Activated CD4-positive, alpha-beta memory T cell treated with anti-CD3 and anti-CD28 coated beads for 36 hours (primary cell): Measurements from ENCODE around the gene TNXB. TPM values are rescaled to one million over a fixed set of nuclear protein-coding genes. Genes with fewer than 3 reads are reported as not detected.
"Not testable (repeated sequence)": the region's sequence is repeated elsewhere in the genome, so short reads cannot be mapped to it uniquely, and the experiment has no call there.

Experiments
- CTCF ChIA-PET: fragments of 350-600 bp; sonication (Branson Sonifier 250); formaldehyde crosslinking; loops from one replicate; lab custom pipeline; 2021; ENCODE audit warnings: antibody characterized with exemption, inconsistent platforms; lab: Charles Lee
- POLR2A ChIA-PET: fragments of 350-600 bp; sonication (Branson Sonifier 250); formaldehyde crosslinking; loops from one replicate; lab custom pipeline; 2021; ENCODE audit warnings: antibody characterized with exemption; lab: Charles Lee
- DNase-seq: peaks from one replicate; pipeline ENCODE4 v3.0.0-alpha.2; 2020
- H3K27ac Mint-ChIP-seq: one replicate; pipeline ENCODE4 v1.8.0; 2021; ENCODE audit warnings: mixed read lengths
- H3K27me3 Mint-ChIP-seq: one replicate; pipeline ENCODE4 v1.8.0; 2021; ENCODE audit warnings: mixed read lengths
- H3K36me3 Mint-ChIP-seq: one replicate; pipeline ENCODE4 v1.8.0; 2021; ENCODE audit warnings: mixed read lengths
- H3K4me1 Mint-ChIP-seq: one replicate; pipeline ENCODE4 v1.8.0; 2021; ENCODE audit warnings: low read depth, mixed read lengths
- H3K4me3 Mint-ChIP-seq: one replicate; pipeline ENCODE4 v1.8.0; 2021; ENCODE audit warnings: mild to moderate bottlenecking, mixed read lengths
- H3K9me3 Mint-ChIP-seq: one replicate; pipeline ENCODE4 v1.8.0; 2021; ENCODE audit warnings: mixed read lengths
- intact Hi-C: fragments of 100-400 bp; cut with micrococcal nuclease; formaldehyde crosslinking; loops from one replicate; pipeline ENCODE4 v1.15.1; 2023
- total RNA-seq, 2 experiments: library from RNA; stranded (reverse); gene quantifications; one replicate each; pipeline ENCODE4 v1.2.3, GENCODE V29; 2021

Gene TNXB
- total RNA-seq, 2 experiments from 2014 or later: 5.2 to 5.8 TPM

GRCh38 chr6:32047855-32048766 is 61.0 kb downstream of the TNXB start:
- H3K9me3 Mint-ChIP-seq: no peaks in the 10 kb centered on the region
- ChIA-PET POLR2A (no interaction called here), CTCF (interaction anchor here (0.7 to 2.3 kb wide), 14 partner anchors 10 to 751 kb away, joined by 3 to 11 read pairs (median 3); partner anchors contain the start of genes CFB and FKBPL)
- H3K27me3 Mint-ChIP-seq: no peaks in the 10 kb centered on the region
- H3K27ac Mint-ChIP-seq: no peak overlapping the region
- peaks cover 5% of the 10 kb centered on the region for H3K4me1 Mint-ChIP-seq
- H3K4me3 Mint-ChIP-seq: no peak overlapping the region
- intact Hi-C loops: no loop called here
- no peaks in the 10 kb centered on the region for H3K36me3 Mint-ChIP-seq
- peak; percentile 73 for DNase-seq

GRCh38 chr6:32047539-32047854 is 61.6 kb downstream of the TNXB start:
- Mint-ChIP-seq H3K9me3 (no peaks in the 10 kb centered on the region), H3K36me3 (no peaks in the 10 kb centered on the region), H3K27me3 (no peaks in the 10 kb centered on the region), H3K27ac (no peak overlapping the region), H3K4me1 (peaks cover 5% of the 10 kb centered on the region), H3K4me3 (no peak overlapping the region)
- CTCF ChIA-PET: interaction anchor here (0.7 to 2.3 kb wide), 10 partner anchors 11 to 752 kb away, joined by 3 to 11 read pairs (median 4); partner anchors contain the start of genes CFB and FKBPL
- no peak for DNase-seq
- POLR2A ChIA-PET: no interaction called here
- intact Hi-C loops: no loop called here

- CTCF ChIA-PET: interaction anchor here (0.8 to 2.3 kb wide), 6 partner anchors 11 to 101 kb away, joined by 3 to 11 read pairs (median 4); partner anchors contain the start of genes CFB and FKBPL
Measured at GRCh38 chr6:32047084-32047478, 62.1 kb downstream of the TNXB start.

GRCh38 chr6:32046450-32047083 is 62.6 kb downstream of the TNXB start:
- Mint-ChIP-seq H3K36me3 (no peaks in the 10 kb centered on the region), H3K27me3 (no peaks in the 10 kb centered on the region), H3K4me3 (no peak overlapping the region), H3K9me3 (no peaks in the 10 kb centered on the region), H3K4me1 (peaks cover 5% of the 10 kb centered on the region), H3K27ac (no peak overlapping the region)
- POLR2A ChIA-PET: no interaction called here
- DNase-seq: no peak
- CTCF ChIA-PET: interaction anchor here (1.5 to 2.3 kb wide), 2 partner anchors 12 to 101 kb away, joined by 3 to 11 read pairs; partner anchors contain the start of gene CFB
- intact Hi-C loops: no loop called here

More at GRCh38 chr6:32047084-32047478, 62.1 kb downstream of the TNXB start:
- no peak overlapping the region for H3K4me3 Mint-ChIP-seq
- intact Hi-C loops: no loop called here
- H3K4me1 Mint-ChIP-seq: peaks cover 5% of the 10 kb centered on the region
- no peak for DNase-seq
- H3K9me3 Mint-ChIP-seq: no peaks in the 10 kb centered on the region
- H3K27ac Mint-ChIP-seq: no peak overlapping the region
- POLR2A ChIA-PET: no interaction called here
- no peaks in the 10 kb centered on the region for H3K27me3 Mint-ChIP-seq
- H3K36me3 Mint-ChIP-seq: no peaks in the 10 kb centered on the region

GRCh38 chr6:32045811-32046449 is 63.2 kb downstream of the TNXB start:
- Mint-ChIP-seq H3K27ac (no peak overlapping the region), H3K36me3 (no peaks in the 10 kb centered on the region), H3K4me3 (no peak overlapping the region), H3K27me3 (no peaks in the 10 kb centered on the region), H3K4me1 (peaks cover 5% of the 10 kb centered on the region), H3K9me3 (no peaks in the 10 kb centered on the region)
- ChIA-PET CTCF (no interaction called here), POLR2A (no interaction called here)
- DNase-seq: no peak
- intact Hi-C loops: no loop called here

GRCh38 chr6:32044916-32045315 is 64.2 kb downstream of the TNXB start:
- CTCF ChIA-PET, H3K4me1 Mint-ChIP-seq, intact Hi-C loops, H3K36me3 Mint-ChIP-seq, POLR2A ChIA-PET, H3K9me3 Mint-ChIP-seq, H3K27ac Mint-ChIP-seq, H3K27me3 Mint-ChIP-seq, DNase-seq, H3K4me3 Mint-ChIP-seq: not testable (repeated sequence)

GRCh38 chr6:32043589-32044380 is 65.4 kb downstream of the TNXB start:
- H3K9me3 Mint-ChIP-seq, H3K4me1 Mint-ChIP-seq, H3K36me3 Mint-ChIP-seq, DNase-seq, H3K4me3 Mint-ChIP-seq, H3K27ac Mint-ChIP-seq, H3K27me3 Mint-ChIP-seq, intact Hi-C loops, POLR2A ChIA-PET, CTCF ChIA-PET: not testable (repeated sequence)

- H3K9me3 Mint-ChIP-seq, POLR2A ChIA-PET, H3K4me1 Mint-ChIP-seq, H3K36me3 Mint-ChIP-seq, intact Hi-C loops, H3K27ac Mint-ChIP-seq, H3K4me3 Mint-ChIP-seq, DNase-seq, CTCF ChIA-PET, H3K27me3 Mint-ChIP-seq: not testable (repeated sequence)
Measured at GRCh38 chr6:32042276-32042675, 66.9 kb downstream of the TNXB start.

- H3K27ac Mint-ChIP-seq, H3K4me3 Mint-ChIP-seq, H3K4me1 Mint-ChIP-seq, H3K27me3 Mint-ChIP-seq, POLR2A ChIA-PET, DNase-seq, H3K9me3 Mint-ChIP-seq, H3K36me3 Mint-ChIP-seq, intact Hi-C loops: not testable (repeated sequence)
- CTCF ChIA-PET: interaction anchor here (0.6 kb wide), 1 partner anchor 117 kb away, joined by 3 read pairs; no protein-coding TSS in a partner anchor
Measured at GRCh38 chr6:32041385-32041784, 67.8 kb downstream of the TNXB start.

GRCh38 chr6:32041050-32041321 is 68.2 kb downstream of the TNXB start:
- H3K9me3 Mint-ChIP-seq, DNase-seq, H3K36me3 Mint-ChIP-seq, POLR2A ChIA-PET, H3K27me3 Mint-ChIP-seq, H3K27ac Mint-ChIP-seq, intact Hi-C loops, H3K4me3 Mint-ChIP-seq, H3K4me1 Mint-ChIP-seq: not testable (repeated sequence)
- CTCF ChIA-PET: interaction anchor here (0.6 kb wide), 1 partner anchor 118 kb away, joined by 3 read pairs; no protein-coding TSS in a partner anchor

- H3K27ac Mint-ChIP-seq, H3K4me3 Mint-ChIP-seq, H3K9me3 Mint-ChIP-seq, CTCF ChIA-PET, intact Hi-C loops, H3K27me3 Mint-ChIP-seq, DNase-seq, POLR2A ChIA-PET, H3K4me1 Mint-ChIP-seq, H3K36me3 Mint-ChIP-seq: not testable (repeated sequence)
Measured at GRCh38 chr6:32040299-32041049, 68.7 kb downstream of the TNXB start.
